HG02763 (cell line): ENCODE data around the gene WDR81.
"Not testable (repeated sequence)": the region's sequence is repeated elsewhere in the genome, so short reads cannot be mapped to it uniquely, and the experiment has no call there.

ENCODE experiments used
- ATAC-seq: cut with Tn5 transposase; IDR thresholded peaks from one replicate; pipeline ENCODE4 v1.9.1; 2021; ENCODE audit warnings: mild to moderate bottlenecking, moderate library complexity; ENCODE audit not compliant: unreplicated experiment

The WDR81 gene

GRCh38 chr17:1753767-1754429, 29.4 kb downstream of the WDR81 start:
- no peak for ATAC-seq

- no peak for ATAC-seq
Measured at GRCh38 chr17:1754430-1755112, 30.1 kb downstream of the WDR81 start.

GRCh38 chr17:1755252-1755826, 30.8 kb downstream of the WDR81 start:
- ATAC-seq = no peak

GRCh38 chr17:1755827-1756262, 31.3 kb downstream of the WDR81 start:
- no peak for ATAC-seq

- no peak for ATAC-seq
Measured at GRCh38 chr17:1758807-1759206, 34.3 kb downstream of the WDR81 start.

- no peak for ATAC-seq
Measured at GRCh38 chr17:1759529-1759928, 35.0 kb downstream of the WDR81 start.

- ATAC-seq = no peak
Measured at GRCh38 chr17:1762233-1762900, 37.9 kb downstream of the WDR81 start.

- ATAC-seq = no peak
Measured at GRCh38 chr17:1762901-1763898, 38.7 kb downstream of the WDR81 start.

- ATAC-seq = no peak
Measured at GRCh38 chr17:1764284-1764683, 39.8 kb downstream of the WDR81 start.

GRCh38 chr17:1764705-1765104, 40.2 kb downstream of the WDR81 start:
- not testable (repeated sequence) for ATAC-seq

- ATAC-seq = no peak
Measured at GRCh38 chr17:1765576-1765975, 41.1 kb downstream of the WDR81 start.

- no peak for ATAC-seq
Measured at GRCh38 chr17:1766382-1767135, 42.1 kb downstream of the WDR81 start.

- ATAC-seq = no peak
Measured at GRCh38 chr17:1767358-1767757, 42.9 kb downstream of the WDR81 start.

- ATAC-seq = no peak
Measured at GRCh38 chr17:1769822-1770477, 45.4 kb downstream of the WDR81 start.

GRCh38 chr17:1773000-1773695, 48.6 kb downstream of the WDR81 start:
- not testable (repeated sequence) for ATAC-seq

- no peak for ATAC-seq
Measured at GRCh38 chr17:1773696-1774181, 49.2 kb downstream of the WDR81 start.

- ATAC-seq = no peak
Measured at GRCh38 chr17:1774390-1775176, 50.1 kb downstream of the WDR81 start.

- no peak for ATAC-seq
Measured at GRCh38 chr17:1776328-1776727, 51.8 kb downstream of the WDR81 start.
